Cardiac fibroblast (primary cell): ENCODE data around the gene SSUH2.

Experiments used
- DNase-seq, 2 donors: peaks; one replicate each; pipeline versions ENCODE4 v3.0.0 to v3.0.0-alpha.2; 2010; ENCODE audit warnings: low read depth in 2 of 2
- H3K4me3 ChIP-seq, 2 donors: replicated peaks in 1 of 2; 1 replicate in 1 of 2; 2 replicates in 1 of 2; pipeline ENCODE4 v1.5.1; 2011; ENCODE audit warnings: low read depth in 2 of 2, low read length in 2 of 2, mild to moderate bottlenecking in 2 of 2, moderate library complexity in 1 of 2
- CTCF ChIP-seq: IDR thresholded peaks from one replicate; pipeline ENCODE4 v1.5.1; 2011; ENCODE audit warnings: low read depth, mild to moderate bottlenecking, low read length, inconsistent platforms

Gene SSUH2

GRCh38 chr3:8573342-8573926 is 71.2 kb downstream of the SSUH2 start:
- DNase-seq, result peak; percentile 60 to 63
- TF ChIP-seq CTCF, result no peak
- no peak overlapping the region for H3K4me3 ChIP-seq

- no peak for DNase-seq
- no peak overlapping the region for H3K4me3 ChIP-seq
These were observed 73.3 kb downstream of the SSUH2 start for GRCh38 chr3:8571256-8571655.

More at GRCh38 chr3:8571256-8571655, 73.3 kb downstream of the SSUH2 start:
- TF ChIP-seq CTCF, result no peak
